Measurements from ENCODE around the gene CCNQ.
"Not testable (repeated sequence)": the region's sequence is repeated elsewhere in the genome, so short reads cannot be mapped to it uniquely, and the experiment has no call there.

The CCNQ gene

GRCh38 chrX:153622661-153623309 lies 23.8 kb upstream of the CCNQ start:
- no peak for DNase-seq

DNA sequence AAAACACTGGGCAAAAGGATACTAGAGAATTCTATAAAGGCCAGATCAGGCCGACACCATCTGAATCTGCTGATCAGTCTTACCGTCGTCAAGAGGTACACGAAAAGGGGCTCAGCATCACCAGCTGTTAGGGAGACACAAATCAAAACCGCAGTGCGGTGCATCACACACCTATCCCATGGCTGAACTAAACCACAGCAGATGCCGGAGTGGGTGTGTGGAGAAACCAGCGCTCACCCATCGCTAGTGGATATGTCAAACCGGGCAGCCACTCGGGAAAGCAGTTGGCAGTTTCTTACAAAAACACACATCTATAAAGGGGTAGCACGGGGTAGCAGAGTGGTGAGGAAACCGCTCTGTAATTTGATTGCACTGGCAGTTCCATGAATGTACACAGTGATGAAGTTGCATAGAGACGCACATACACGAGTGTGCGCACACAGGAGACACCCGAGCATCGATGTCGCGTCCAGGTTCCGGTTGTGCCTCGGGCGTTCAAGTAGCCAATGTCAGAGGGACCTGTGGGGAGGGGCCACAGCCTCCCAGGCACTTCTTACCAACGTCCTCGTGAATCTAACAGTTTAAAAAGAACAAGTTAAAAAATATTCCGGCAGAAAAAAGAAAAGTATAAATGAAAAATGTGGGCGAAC lies 23.1 kb upstream of the CCNQ start:
- no peak for DNase-seq

DNA sequence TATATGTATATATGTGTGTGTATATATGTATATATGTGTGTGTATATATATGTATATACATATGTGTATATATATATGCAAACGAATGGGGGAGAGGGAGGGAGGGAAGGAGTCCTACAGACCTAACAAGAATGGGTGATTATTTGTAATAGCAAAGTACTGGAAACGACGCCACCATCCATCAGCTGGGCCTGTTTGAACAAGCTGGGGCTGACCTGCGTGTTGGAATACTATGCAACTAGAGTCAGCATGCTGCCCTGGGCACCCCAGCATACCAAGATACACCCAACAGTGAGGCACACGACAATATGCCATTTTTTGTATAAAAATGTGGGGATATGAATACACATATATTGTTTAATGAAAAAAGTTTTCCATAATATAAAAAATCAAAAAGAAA lies 21.6 kb upstream of the CCNQ start:
- no peak for DNase-seq

DNA sequence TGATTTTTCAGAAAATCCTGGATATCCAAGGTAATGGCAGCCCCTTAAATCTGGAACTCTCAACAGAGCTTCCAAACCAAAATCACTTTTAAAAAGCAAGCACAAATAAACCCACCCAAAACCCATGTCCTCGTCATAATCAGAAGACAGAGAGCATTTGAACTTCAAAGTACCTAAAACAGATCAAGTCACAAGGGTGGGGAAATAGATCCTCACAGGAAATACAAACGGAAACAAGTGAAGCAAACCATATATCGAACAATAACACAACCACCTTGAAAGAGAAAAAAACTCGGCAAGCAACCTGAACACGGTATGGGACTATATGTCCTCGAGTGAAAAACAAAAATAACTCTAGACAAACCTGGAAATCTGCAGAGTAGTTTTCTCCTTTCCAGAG lies 15.9 kb upstream of the CCNQ start:
- DNase-seq = no peak

GRCh38 chrX:153612413-153612812 lies 13.5 kb upstream of the CCNQ start:
- DNase-seq = no peak

DNA sequence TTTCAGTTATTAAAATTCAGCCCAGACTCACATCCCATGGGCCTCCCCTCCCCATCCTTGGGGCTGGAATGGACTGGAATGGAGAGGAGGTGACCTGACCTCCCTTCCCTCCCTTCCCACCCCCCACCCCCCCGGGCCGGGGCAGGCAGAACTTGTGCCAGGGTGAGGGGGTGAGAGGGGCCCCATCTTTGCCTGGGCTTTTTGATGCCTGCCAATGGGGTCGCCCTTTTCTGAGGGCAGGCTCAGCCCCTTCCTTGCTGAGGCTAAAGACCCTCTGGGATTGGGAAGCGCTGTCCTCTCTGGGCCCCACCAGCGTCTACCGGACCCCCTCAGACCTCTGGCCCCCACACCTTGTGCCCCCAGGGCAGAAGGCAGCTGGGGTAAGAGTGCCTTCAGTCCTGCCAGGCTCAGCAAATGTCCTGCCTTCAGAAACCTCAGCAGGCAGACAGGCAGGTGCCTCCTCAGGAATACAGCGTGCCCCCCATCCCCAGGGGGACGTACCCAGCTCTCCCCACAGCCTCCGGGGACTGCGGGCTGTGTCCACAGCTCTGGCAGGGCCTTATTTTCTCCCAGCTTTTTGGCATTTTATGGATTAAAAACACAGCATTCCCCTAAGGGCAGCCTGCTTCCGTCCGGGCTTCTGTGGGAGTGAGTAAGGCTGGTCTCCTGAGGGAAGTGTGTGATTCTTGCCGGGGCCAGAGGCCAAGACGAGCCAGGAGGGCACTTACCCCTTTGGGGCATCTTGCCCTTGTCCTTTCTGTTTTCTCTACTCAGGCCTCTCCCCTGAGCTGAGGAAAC lies 12.6 kb upstream of the CCNQ start:
- DNase-seq = no peak

DNA sequence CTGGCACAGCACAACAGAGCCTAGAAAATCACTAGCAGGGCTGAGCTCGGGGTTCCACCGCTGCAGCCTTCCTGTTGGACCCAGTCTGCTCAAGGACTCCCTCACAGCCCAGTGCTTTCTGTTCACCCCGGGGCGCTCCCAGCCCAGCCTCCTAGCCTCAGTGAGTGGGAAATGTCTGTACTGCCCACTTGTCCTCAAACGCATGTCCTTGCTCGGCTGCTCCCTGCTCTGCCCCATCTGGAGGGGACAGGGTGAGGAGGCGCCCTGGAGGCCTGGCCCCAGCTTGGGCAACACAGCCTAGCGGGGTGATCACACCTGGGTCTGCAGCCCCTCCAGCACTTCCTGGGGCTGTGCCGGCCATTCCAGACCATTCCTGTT lies 11.9 kb upstream of the CCNQ start:
- DNase-seq = no peak

DNA sequence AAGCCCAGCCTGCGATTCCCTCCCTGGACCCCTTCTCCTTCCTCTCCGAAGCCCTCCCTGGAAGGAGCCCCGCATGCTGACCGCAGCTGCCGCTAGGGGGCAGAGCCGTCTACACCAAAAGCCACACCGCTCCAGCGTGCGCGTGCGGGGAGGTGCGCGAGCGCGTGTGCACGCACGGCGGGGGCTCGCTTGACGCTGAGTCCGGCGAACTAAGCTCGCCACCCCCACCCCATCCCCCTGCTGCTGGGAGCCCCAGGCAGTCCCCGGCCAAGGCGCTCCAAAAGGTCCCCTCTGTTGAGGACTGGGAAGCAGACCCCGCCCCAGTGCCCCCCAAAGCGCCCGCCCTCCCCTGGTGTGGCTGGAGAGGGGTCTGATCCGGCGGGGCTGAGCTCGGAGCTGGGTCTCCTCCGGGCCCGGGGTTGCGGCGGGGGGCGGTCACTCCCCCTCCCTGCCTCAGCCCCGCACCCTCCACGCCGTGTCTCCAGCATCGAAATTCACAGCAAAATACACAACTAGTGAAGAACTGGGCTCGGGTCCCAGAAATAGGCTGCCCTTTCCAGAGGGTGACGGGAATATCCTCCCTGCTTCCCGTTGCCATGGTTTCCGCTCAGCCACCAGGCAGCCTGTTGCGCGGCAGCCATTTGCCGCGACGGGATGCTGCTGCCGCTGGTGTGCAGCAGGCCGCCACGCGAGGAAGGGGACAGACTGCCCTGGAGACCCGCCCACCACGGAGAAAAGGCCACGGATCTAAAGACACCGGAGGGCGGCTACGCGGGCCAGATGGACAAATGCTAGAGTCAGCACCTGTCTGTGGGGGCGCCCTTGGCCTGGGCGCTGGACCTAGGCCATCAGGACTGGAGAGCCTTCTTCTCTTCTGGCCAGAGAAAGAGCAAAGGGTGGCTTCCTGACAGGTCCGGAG lies 11.2 kb upstream of the CCNQ start:
- peak; percentile 17 for DNase-seq

- no peak for DNase-seq
Observed at GRCh38 chrX:153608806-153609205, 9.9 kb upstream of the CCNQ start.

- no peak for DNase-seq
Observed at GRCh38 chrX:153608376-153608775, 9.4 kb upstream of the CCNQ start.

DNA sequence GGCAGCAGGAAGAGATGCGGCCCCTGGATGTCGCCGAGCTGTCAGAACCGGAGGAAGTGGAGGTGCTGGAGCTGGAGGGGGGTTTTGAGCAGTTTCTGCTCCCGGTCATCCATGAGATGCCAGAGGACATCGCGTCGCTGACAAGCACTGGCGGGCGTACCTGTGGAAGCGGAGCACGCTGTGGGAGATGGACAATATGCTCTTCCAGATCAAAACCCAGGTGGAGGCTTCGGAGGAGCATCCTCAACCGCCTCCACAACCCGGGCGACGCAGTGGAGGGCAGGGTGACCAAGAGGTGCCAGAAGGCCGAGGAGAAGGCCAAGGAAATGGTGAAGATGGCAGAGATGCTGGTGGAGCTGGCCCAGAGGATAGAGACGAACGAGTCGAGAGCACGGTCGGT lies 7.6 kb upstream of the CCNQ start:
- no peak for DNase-seq

DNA sequence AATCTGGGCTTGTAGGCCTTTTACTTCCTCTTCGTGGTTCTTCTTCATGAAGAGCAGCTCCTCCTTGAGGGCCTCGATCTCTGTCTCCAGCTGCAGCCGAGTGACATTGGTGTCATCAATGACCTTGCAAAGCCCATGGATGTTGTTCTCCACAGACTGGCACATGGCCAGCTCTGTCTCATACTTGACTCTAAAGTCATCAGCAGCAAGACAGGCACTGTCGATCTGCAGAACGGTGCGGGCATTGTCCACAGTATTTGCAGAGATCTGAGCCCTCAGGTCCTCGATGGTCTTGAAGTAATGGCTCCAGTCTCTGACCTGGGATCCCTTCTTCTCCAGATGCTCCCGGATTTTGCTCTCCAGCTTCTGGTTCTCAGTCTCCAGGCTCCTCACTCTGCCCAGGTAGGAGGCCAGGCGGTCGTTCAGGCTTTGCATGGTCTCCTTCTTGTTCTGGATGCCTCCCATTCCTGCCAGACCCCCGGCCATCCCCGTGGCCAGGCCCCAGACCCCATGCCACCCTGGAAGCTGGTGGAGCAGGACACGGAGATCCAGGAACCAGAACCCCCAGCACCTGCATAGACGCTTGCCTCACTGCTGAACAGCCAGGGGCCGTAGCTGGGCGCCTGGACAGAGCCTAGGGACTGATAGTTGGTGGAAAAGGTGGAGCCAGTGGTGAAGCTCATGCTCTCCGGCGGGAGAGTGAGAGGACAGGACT lies 5.9 kb upstream of the CCNQ start:
- not testable (repeated sequence) for DNase-seq

- no peak for DNase-seq
Observed at GRCh38 chrX:153603131-153603656, 4.3 kb upstream of the CCNQ start.

- no peak for DNase-seq
Observed at GRCh38 chrX:153602601-153603000, 3.7 kb upstream of the CCNQ start.

DNA sequence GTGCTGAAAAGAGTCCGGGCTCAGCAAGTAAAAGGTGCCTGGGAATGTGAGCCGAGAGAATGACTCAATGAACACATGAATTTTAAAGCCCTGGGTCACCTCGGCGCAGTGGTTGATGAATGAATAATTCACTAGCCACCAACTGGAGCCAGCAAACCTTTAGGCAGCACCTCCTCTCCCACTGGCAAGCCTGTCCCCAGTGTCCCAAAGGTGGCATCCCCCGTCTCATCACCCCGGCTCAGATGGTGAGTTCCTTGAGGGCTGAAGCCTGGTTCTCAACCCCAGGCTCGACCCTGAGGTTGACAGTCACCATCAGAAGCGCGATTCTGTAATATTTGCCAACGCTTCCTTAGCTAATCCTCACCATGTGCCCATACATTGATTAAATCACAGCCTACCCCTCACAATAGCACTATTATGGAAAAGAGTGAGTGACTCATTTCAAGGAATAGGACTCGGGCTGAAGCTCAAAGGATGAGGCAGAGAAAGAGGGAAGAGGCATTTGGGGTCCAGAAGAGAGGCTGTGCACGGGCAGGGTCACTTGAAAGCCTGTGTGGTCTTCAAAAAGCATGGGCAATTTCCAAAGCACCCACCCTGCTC lies 2.7 kb upstream of the CCNQ start:
- DNase-seq = no peak

GRCh38 chrX:153600921-153601320 lies 2.0 kb upstream of the CCNQ start:
- no peak for DNase-seq

GRCh38 chrX:153600032-153600373 lies 1.1 kb upstream of the CCNQ start:
- DNase-seq = no peak

GRCh38 chrX:153599192-153600031 lies 473 bp upstream of the CCNQ start:
- peak; percentile 24 for DNase-seq

- no peak for DNase-seq
Observed at GRCh38 chrX:153596981-153597750, 1.8 kb downstream of the CCNQ start.
